Vagina (tissue), 2 donors: Measurements from ENCODE around the gene PEPD. TPM values are rescaled to one million over a fixed set of nuclear protein-coding genes. Genes with fewer than 3 reads are reported as not detected.
"Not testable (repeated sequence)": the region's sequence is repeated elsewhere in the genome, so short reads cannot be mapped to it uniquely, and the experiment has no call there.

Experiments used
- DNase-seq, 2 donors: peaks; one replicate each; pipeline ENCODE4 v3.0.0-alpha.2; 2017; ENCODE audit errors: extremely low spot score in 2 of 2
- H3K27ac ChIP-seq: fragments of 200-600 bp; sonication (generic); one replicate; pipeline ENCODE4 v1.5.1; 2019
- H3K27me3 ChIP-seq: fragments of 200-600 bp; sonication (generic); one replicate; pipeline ENCODE4 v1.5.1; 2019
- H3K36me3 ChIP-seq, 2 donors: fragments of 200-600 bp; sonication (generic); one replicate each; pipeline ENCODE4 v1.5.1; 2017 to 2019
- H3K4me1 ChIP-seq: fragments of 200-600 bp; sonication (generic); one replicate; pipeline ENCODE4 v1.5.1; 2019
- H3K4me3 ChIP-seq, 2 donors: fragments of 200-600 bp; sonication (generic); 1 replicate in 1 of 2; 2 replicates in 1 of 2; pipeline ENCODE4 v1.5.1; 2016 to 2019
- H3K9me3 ChIP-seq: fragments of 200-600 bp; sonication (generic); one replicate; pipeline ENCODE4 v1.5.1; 2019
- CTCF ChIP-seq, 3 experiments: fragments of 450-650 bp in 2 of 3; fragments of 200-600 bp in 1 of 3; sonication (generic) in 1 of 3; IDR thresholded peaks; one replicate each; pipeline ENCODE4 v1.5.1; 2017 to 2019; ENCODE audit warnings: antibody characterized with exemption in 3 of 3, mild to moderate bottlenecking in 2 of 3, moderate library complexity in 2 of 3
- POLR2A ChIP-seq, 2 donors: fragments of 450-650 bp; IDR thresholded peaks; one replicate each; pipeline ENCODE4 v1.6.1; 2017; ENCODE audit warnings: antibody characterized with exemption in 2 of 2, mild to moderate bottlenecking in 2 of 2, moderate library complexity in 2 of 2
- POLR2AphosphoS5 ChIP-seq, 2 donors: sonication (generic); formaldehyde crosslinking; IDR thresholded peaks; one replicate each; pipeline ENCODE4 v1.9.0; 2017; ENCODE audit warnings: antibody characterized with exemption in 2 of 2, mild to moderate bottlenecking in 2 of 2, low read depth in 1 of 2; ENCODE audit not compliant: insufficient read depth in 1 of 2
- intact Hi-C: fragments of 100-400 bp; cut with DNase I; formaldehyde crosslinking; loops from one replicate; pipeline ENCODE4 v1.15.1; 2023
- total RNA-seq: library from RNA; depleted of rRNA; stranded (reverse); fragments of >200 nt; gene quantifications from one replicate; pipeline ENCODE4 v1.2.3, GENCODE V29; 2016

The PEPD gene
- total RNA-seq, 1 donor from 2014 or later: 61.9 TPM

DNA sequence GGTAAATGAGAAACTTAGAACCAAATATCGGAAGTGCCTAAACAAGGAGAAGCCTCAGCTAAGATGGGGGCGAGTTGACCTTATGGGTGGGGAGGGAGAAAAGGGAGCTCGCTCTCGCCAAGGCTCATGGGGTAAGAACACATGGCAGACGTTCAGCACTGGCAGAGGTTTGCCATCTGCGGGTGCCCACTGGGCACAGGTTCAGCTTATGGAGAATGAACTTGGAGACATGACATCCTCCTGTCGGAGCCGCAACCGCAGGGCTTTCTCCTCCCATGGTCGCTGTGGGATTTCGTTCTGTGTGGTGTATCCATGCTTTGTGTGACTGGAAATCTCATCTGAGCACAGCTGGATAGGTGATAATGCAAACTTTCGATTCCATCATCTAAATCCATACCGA, 36.1 kb upstream of the PEPD start:
- no peak for DNase-seq
- H3K27ac ChIP-seq: no peak overlapping the region
- TF ChIP-seq CTCF (IDR thresholded peaks at IDR 0.05) (no peak), POLR2A (IDR thresholded peaks at IDR 0.05) (no peak), POLR2AphosphoS5 (IDR thresholded peaks at IDR 0.05; ENCODE audit: insufficient read depth in 1 of 2, low read depth in 1 of 2) (no peak)
- H3K9me3 ChIP-seq: no peaks in the 10 kb centered on the region
- no peak overlapping the region for H3K4me3 ChIP-seq
- no peaks in the 10 kb centered on the region for H3K27me3 ChIP-seq
- intact Hi-C loops: no loop called here
- no peaks in the 10 kb centered on the region for H3K4me1 ChIP-seq
- no peaks in the 10 kb centered on the region for H3K36me3 ChIP-seq

DNA sequence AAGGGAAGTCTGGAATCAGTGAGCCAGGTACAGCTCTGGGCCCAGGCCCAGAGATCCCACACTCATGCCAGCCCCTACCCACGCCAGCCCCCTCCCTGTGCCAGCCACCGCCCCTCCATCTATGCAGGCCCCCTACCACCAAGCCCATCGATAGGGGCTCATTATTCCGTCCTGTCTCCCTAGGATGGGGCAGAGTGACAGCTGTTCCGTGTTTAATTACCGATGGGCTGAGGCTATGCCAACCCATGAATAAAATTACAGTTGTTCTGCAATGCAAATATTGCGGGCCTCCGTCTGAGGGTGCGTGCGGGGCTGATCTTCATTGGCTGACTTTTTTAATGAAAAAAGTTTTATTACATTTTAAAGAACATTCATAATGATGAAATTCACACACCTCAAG, 35.6 kb upstream of the PEPD start:
- no peak overlapping the region for H3K27ac ChIP-seq
- TF ChIP-seq POLR2AphosphoS5 (IDR thresholded peaks at IDR 0.05; ENCODE audit: insufficient read depth in 1 of 2, low read depth in 1 of 2) (no peak), CTCF (IDR thresholded peaks at IDR 0.05) (no peak), POLR2A (IDR thresholded peaks at IDR 0.05) (no peak)
- H3K4me1 ChIP-seq: no peaks in the 10 kb centered on the region
- no peaks in the 10 kb centered on the region for H3K36me3 ChIP-seq
- H3K9me3 ChIP-seq: no peaks in the 10 kb centered on the region
- DNase-seq: no peak
- intact Hi-C loops: no loop called here
- H3K27me3 ChIP-seq: no peaks in the 10 kb centered on the region
- H3K4me3 ChIP-seq: no peak overlapping the region

DNA sequence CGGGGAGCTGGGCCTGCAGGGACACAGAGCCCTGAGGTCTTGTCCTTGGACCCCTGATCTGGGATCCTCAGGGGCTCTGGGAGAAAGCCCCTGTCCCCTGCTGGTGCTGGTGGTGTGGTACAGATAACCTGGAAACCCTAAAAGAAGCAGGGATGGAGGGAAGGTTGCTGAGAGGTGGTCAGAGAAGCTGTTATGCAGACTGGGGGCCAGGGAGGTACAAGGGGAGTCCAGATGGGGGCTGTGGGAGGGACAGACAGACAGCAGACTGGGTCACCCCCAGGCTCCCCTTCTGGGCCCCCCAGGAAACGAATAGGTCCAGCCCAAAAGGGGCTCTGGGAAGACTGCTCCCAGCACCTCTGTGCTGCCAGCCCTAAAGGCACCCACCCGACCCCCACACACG, 34.7 kb upstream of the PEPD start:
- Histone ChIP-seq H3K4me1 (no peaks in the 10 kb centered on the region), H3K4me3 (no peak overlapping the region), H3K27ac (no peak overlapping the region), H3K27me3 (no peaks in the 10 kb centered on the region), H3K36me3 (no peaks in the 10 kb centered on the region), H3K9me3 (no peaks in the 10 kb centered on the region)
- TF ChIP-seq POLR2A (IDR thresholded peaks at IDR 0.05) (no peak), POLR2AphosphoS5 (IDR thresholded peaks at IDR 0.05; ENCODE audit: insufficient read depth in 1 of 2, low read depth in 1 of 2) (no peak), CTCF (IDR thresholded peaks at IDR 0.05) (no peak)
- no peak for DNase-seq
- intact Hi-C loops: no loop called here

- H3K4me3 ChIP-seq, intact Hi-C loops, H3K27me3 ChIP-seq, H3K36me3 ChIP-seq, DNase-seq, H3K4me1 ChIP-seq, H3K27ac ChIP-seq, H3K9me3 ChIP-seq: not testable (repeated sequence)
Observed at GRCh38 chr19:33555726-33556125, 34.1 kb upstream of the PEPD start.

DNA sequence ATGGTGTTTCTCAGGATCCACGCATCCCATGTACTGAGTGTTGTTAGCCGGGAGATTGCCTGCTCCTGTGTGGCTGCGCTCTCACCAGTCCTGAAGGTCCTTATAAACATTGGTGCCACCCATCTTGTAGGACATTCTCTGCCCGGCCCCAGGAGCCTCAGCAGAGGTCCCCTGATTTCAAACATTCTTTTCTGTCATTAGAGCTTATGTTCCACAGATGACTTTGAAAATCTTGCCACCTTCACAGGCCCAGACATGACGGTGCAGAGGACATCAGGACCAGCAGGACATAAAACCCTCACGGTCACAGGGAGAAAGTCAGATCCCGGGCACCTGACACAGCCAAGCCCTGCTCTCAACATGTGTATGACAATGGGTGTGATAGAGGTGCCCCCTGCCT, 33.2 kb upstream of the PEPD start:
- Histone ChIP-seq H3K27me3 (no peaks in the 10 kb centered on the region), H3K4me1 (no peaks in the 10 kb centered on the region), H3K27ac (no peak overlapping the region), H3K36me3 (no peaks in the 10 kb centered on the region), H3K9me3 (no peaks in the 10 kb centered on the region), H3K4me3 (no peak overlapping the region)
- no peak for DNase-seq
- intact Hi-C loops: no loop called here
- TF ChIP-seq CTCF (IDR thresholded peaks at IDR 0.05) (no peak), POLR2A (IDR thresholded peaks at IDR 0.05) (no peak), POLR2AphosphoS5 (IDR thresholded peaks at IDR 0.05; ENCODE audit: insufficient read depth in 1 of 2, low read depth in 1 of 2) (no peak)

GRCh38 chr19:33554391-33554790, 32.8 kb upstream of the PEPD start:
- Histone ChIP-seq H3K4me1 (no peaks in the 10 kb centered on the region), H3K36me3 (no peaks in the 10 kb centered on the region), H3K27me3 (no peaks in the 10 kb centered on the region), H3K4me3 (no peak overlapping the region), H3K27ac (no peak overlapping the region), H3K9me3 (no peaks in the 10 kb centered on the region)
- TF ChIP-seq POLR2AphosphoS5 (IDR thresholded peaks at IDR 0.05; ENCODE audit: insufficient read depth in 1 of 2, low read depth in 1 of 2): no peak
- TF ChIP-seq CTCF (IDR thresholded peaks at IDR 0.05): no peak
- TF ChIP-seq POLR2A (IDR thresholded peaks at IDR 0.05): no peak
- no peak for DNase-seq
- intact Hi-C loops: no loop called here
